ENCODE measurements around the gene TSPAN5. TPM values are rescaled to one million over a fixed set of nuclear protein-coding genes. Genes with fewer than 3 reads are reported as not detected.

The TSPAN5 gene
- total and polyA plus RNA-seq, 4 donors, result 2.6 to 9.9 (median 8.6) TPM

GRCh38 chr4:98558471-98559169 is 99.8 kb downstream of the TSPAN5 start:
- DNase-seq (no peak), ATAC-seq (ENCODE audit: low FRiP score) (no peak)
- no peak overlapping the region for H3K27ac ChIP-seq (ENCODE audit: low read depth in 1 of 2, low read length in 2 of 2)

GRCh38 chr4:98557194-98557892 is 101.1 kb downstream of the TSPAN5 start:
- ATAC-seq (ENCODE audit: low FRiP score) (no peak), DNase-seq (no peak)
- no peaks in the 10 kb centered on the region for H3K9me3 ChIP-seq (ENCODE audit: control insufficient read depth, low read length)
- H3K27ac ChIP-seq (ENCODE audit: low read depth in 1 of 2, low read length in 2 of 2), result no peak overlapping the region
- intact Hi-C loops (cut with DNase I), result no loop called here
- H3K27me3 ChIP-seq (ENCODE audit: control insufficient read depth in 1 of 2, insufficient read depth in 2 of 2, low read length in 1 of 2), result no peaks in the 10 kb centered on the region
- H3K4me3 ChIP-seq (ENCODE audit: low read length in 2 of 2), result no peak overlapping the region
- WGBS, 2 donors, result 38 to 40% methylated on average over 7 of the region's 7 CpGs
- peaks cover 3 to 4% of the 10 kb centered on the region in 2 donors for H3K4me1 ChIP-seq (ENCODE audit: control insufficient read depth in 1 of 2, insufficient read depth in 2 of 2, low read length in 2 of 2)
- no peaks in the 10 kb centered on the region for H3K36me3 ChIP-seq (ENCODE audit: control insufficient read depth in 1 of 2, insufficient read depth in 2 of 2, low read length in 1 of 2)

More at GRCh38 chr4:98558471-98559169, 99.8 kb downstream of the TSPAN5 start:
- H3K27me3 ChIP-seq (ENCODE audit: control insufficient read depth in 1 of 2, insufficient read depth in 2 of 2, low read length in 1 of 2), result no peaks in the 10 kb centered on the region
- 67 to 70% methylated on average over 6 of the region's 6 CpGs for whole genome bisulfite sequencing, 2 donors
- no peak overlapping the region for H3K4me3 ChIP-seq (ENCODE audit: low read length in 2 of 2)
- intact Hi-C loops (cut with DNase I), result no loop called here
- no peaks in the 10 kb centered on the region for H3K9me3 ChIP-seq (ENCODE audit: control insufficient read depth, low read length)
- no peaks in the 10 kb centered on the region for H3K36me3 ChIP-seq (ENCODE audit: control insufficient read depth in 1 of 2, insufficient read depth in 2 of 2, low read length in 1 of 2)
- peaks cover 3 to 4% of the 10 kb centered on the region in 2 donors for H3K4me1 ChIP-seq (ENCODE audit: control insufficient read depth in 1 of 2, insufficient read depth in 2 of 2, low read length in 2 of 2)

- peaks cover 3 to 4% of the 10 kb centered on the region in 2 donors for H3K4me1 ChIP-seq (ENCODE audit: control insufficient read depth in 1 of 2, insufficient read depth in 2 of 2, low read length in 2 of 2)
- WGBS, 2 donors, result 42 to 49% methylated on average over 2 of the region's 2 CpGs
- H3K27ac ChIP-seq (ENCODE audit: low read depth in 1 of 2, low read length in 2 of 2), result no peak overlapping the region
- ATAC-seq (ENCODE audit: low FRiP score) (no peak), DNase-seq (no peak)
- H3K36me3 ChIP-seq (ENCODE audit: control insufficient read depth in 1 of 2, insufficient read depth in 2 of 2, low read length in 1 of 2), result no peaks in the 10 kb centered on the region
- no peak overlapping the region for H3K4me3 ChIP-seq (ENCODE audit: low read length in 2 of 2)
- no peaks in the 10 kb centered on the region for H3K9me3 ChIP-seq (ENCODE audit: control insufficient read depth, low read length)
- intact Hi-C loops (cut with DNase I), result no loop called here
- no peaks in the 10 kb centered on the region for H3K27me3 ChIP-seq (ENCODE audit: control insufficient read depth in 1 of 2, insufficient read depth in 2 of 2, low read length in 1 of 2)
Observed at GRCh38 chr4:98556451-98556850, 102.0 kb downstream of the TSPAN5 start.

- WGBS, 2 donors, result 75 to 80% methylated on average over 10 of the region's 10 CpGs
- Histone ChIP-seq H3K27ac (ENCODE audit: low read depth in 1 of 2, low read length in 2 of 2) (no peak overlapping the region), H3K9me3 (ENCODE audit: control insufficient read depth, low read length) (no peaks in the 10 kb centered on the region), H3K4me1 (ENCODE audit: control insufficient read depth in 1 of 2, insufficient read depth in 2 of 2, low read length in 2 of 2) (peaks cover 3 to 4% of the 10 kb centered on the region in 2 donors), H3K36me3 (ENCODE audit: control insufficient read depth in 1 of 2, insufficient read depth in 2 of 2, low read length in 1 of 2) (no peaks in the 10 kb centered on the region), H3K27me3 (ENCODE audit: control insufficient read depth in 1 of 2, insufficient read depth in 2 of 2, low read length in 1 of 2) (no peaks in the 10 kb centered on the region), H3K4me3 (ENCODE audit: low read length in 2 of 2) (no peak overlapping the region)
- ATAC-seq (ENCODE audit: low FRiP score) (no peak), DNase-seq (no peak)
- intact Hi-C loops (cut with DNase I), result no loop called here
Observed at GRCh38 chr4:98555798-98556445, 102.5 kb downstream of the TSPAN5 start.

GRCh38 chr4:98546910-98547594 is 111.4 kb downstream of the TSPAN5 start:
- Histone ChIP-seq H3K27me3 (ENCODE audit: control insufficient read depth in 1 of 2, insufficient read depth in 2 of 2, low read length in 1 of 2) (no peaks in the 10 kb centered on the region), H3K4me3 (ENCODE audit: low read length in 2 of 2) (peak overlapping the region; percentile 63 to 81), H3K9me3 (ENCODE audit: control insufficient read depth, low read length) (no peaks in the 10 kb centered on the region), H3K4me1 (ENCODE audit: control insufficient read depth in 1 of 2, insufficient read depth in 2 of 2, low read length in 2 of 2) (no peaks in the 10 kb centered on the region), H3K36me3 (ENCODE audit: control insufficient read depth in 1 of 2, insufficient read depth in 2 of 2, low read length in 1 of 2) (no peaks in the 10 kb centered on the region), H3K27ac (ENCODE audit: low read depth in 1 of 2, low read length in 2 of 2) (peak overlapping the region in 1 of 2 donors; percentile 17)
- ATAC-seq (ENCODE audit: low FRiP score) (peak; percentile 83), DNase-seq (no peak)
- intact Hi-C loops (cut with DNase I), result no loop called here
- WGBS, 2 donors, result 7 to 11% methylated on average over 17 of the region's 17 CpGs

- DNase-seq, result no peak
- Histone ChIP-seq H3K27me3 (ENCODE audit: control insufficient read depth in 1 of 2, insufficient read depth in 2 of 2, low read length in 1 of 2) (no peaks in the 10 kb centered on the region), H3K27ac (ENCODE audit: low read depth in 1 of 2, low read length in 2 of 2) (no peak overlapping the region), H3K9me3 (ENCODE audit: control insufficient read depth, low read length) (no peaks in the 10 kb centered on the region), H3K4me3 (ENCODE audit: low read length in 2 of 2) (no peak overlapping the region), H3K36me3 (ENCODE audit: control insufficient read depth in 1 of 2, insufficient read depth in 2 of 2, low read length in 1 of 2) (no peaks in the 10 kb centered on the region), H3K4me1 (ENCODE audit: control insufficient read depth in 1 of 2, insufficient read depth in 2 of 2, low read length in 2 of 2) (no peaks in the 10 kb centered on the region)
- intact Hi-C loops (cut with DNase I), result no loop called here
- no peak for ATAC-seq (ENCODE audit: low FRiP score)
- 66 to 67% methylated on average over 3 of the region's 3 CpGs for WGBS, 2 donors
Observed at GRCh38 chr4:98544818-98545414, 113.5 kb downstream of the TSPAN5 start.

- H3K9me3 ChIP-seq (ENCODE audit: control insufficient read depth, low read length), result no peaks in the 10 kb centered on the region
- H3K27me3 ChIP-seq (ENCODE audit: control insufficient read depth in 1 of 2, insufficient read depth in 2 of 2, low read length in 1 of 2), result no peaks in the 10 kb centered on the region
- H3K4me3 ChIP-seq (ENCODE audit: low read length in 2 of 2), result no peak overlapping the region
- ATAC-seq (ENCODE audit: low FRiP score) (no peak), DNase-seq (no peak)
- 89 to 91% methylated on average over 5 of the region's 5 CpGs for WGBS, 2 donors
- H3K27ac ChIP-seq (ENCODE audit: low read depth in 1 of 2, low read length in 2 of 2), result no peak overlapping the region
- no peaks in the 10 kb centered on the region for H3K4me1 ChIP-seq (ENCODE audit: control insufficient read depth in 1 of 2, insufficient read depth in 2 of 2, low read length in 2 of 2)
- intact Hi-C loops (cut with DNase I), result no loop called here
- H3K36me3 ChIP-seq (ENCODE audit: control insufficient read depth in 1 of 2, insufficient read depth in 2 of 2, low read length in 1 of 2), result no peaks in the 10 kb centered on the region
Observed at GRCh38 chr4:98544141-98544817, 114.1 kb downstream of the TSPAN5 start.

- H3K4me1 ChIP-seq (ENCODE audit: control insufficient read depth in 1 of 2, insufficient read depth in 2 of 2, low read length in 2 of 2), result no peaks in the 10 kb centered on the region
- no peaks in the 10 kb centered on the region for H3K9me3 ChIP-seq (ENCODE audit: control insufficient read depth, low read length)
- ATAC-seq (ENCODE audit: low FRiP score) (no peak), DNase-seq (no peak)
- H3K27ac ChIP-seq (ENCODE audit: low read depth in 1 of 2, low read length in 2 of 2), result no peak overlapping the region
- H3K36me3 ChIP-seq (ENCODE audit: control insufficient read depth in 1 of 2, insufficient read depth in 2 of 2, low read length in 1 of 2), result no peaks in the 10 kb centered on the region
- no peak overlapping the region for H3K4me3 ChIP-seq (ENCODE audit: low read length in 2 of 2)
- WGBS, 2 donors, result 93 to 95% methylated on average over 2 of the region's 2 CpGs
- intact Hi-C loops (cut with DNase I), result no loop called here
- no peaks in the 10 kb centered on the region for H3K27me3 ChIP-seq (ENCODE audit: control insufficient read depth in 1 of 2, insufficient read depth in 2 of 2, low read length in 1 of 2)
Observed at GRCh38 chr4:98542011-98542410, 116.4 kb downstream of the TSPAN5 start.

All from aorta (tissue), 5 donors.